Mucosa of gallbladder (tissue), 1 donor: ENCODE measurements around the gene PRR20G. TPM values are rescaled to one million over a fixed set of nuclear protein-coding genes. Genes with fewer than 3 reads are reported as not detected.
"Not testable (repeated sequence)": the region's sequence is repeated elsewhere in the genome, so short reads cannot be mapped to it uniquely, and the experiment has no call there.

Source experiments
- DNase-seq: peaks from one replicate; pipeline ENCODE4 v3.0.0-alpha.2; 2020; ENCODE audit warnings: low spot score
- total RNA-seq: library from RNA; stranded (reverse); gene quantifications from one replicate; pipeline ENCODE4 v1.2.1, GENCODE V29; 2021
- donor health status: DM: no; HTN: no; CAD: no.

PRR20G gene
- total RNA-seq = not detected

DNA sequence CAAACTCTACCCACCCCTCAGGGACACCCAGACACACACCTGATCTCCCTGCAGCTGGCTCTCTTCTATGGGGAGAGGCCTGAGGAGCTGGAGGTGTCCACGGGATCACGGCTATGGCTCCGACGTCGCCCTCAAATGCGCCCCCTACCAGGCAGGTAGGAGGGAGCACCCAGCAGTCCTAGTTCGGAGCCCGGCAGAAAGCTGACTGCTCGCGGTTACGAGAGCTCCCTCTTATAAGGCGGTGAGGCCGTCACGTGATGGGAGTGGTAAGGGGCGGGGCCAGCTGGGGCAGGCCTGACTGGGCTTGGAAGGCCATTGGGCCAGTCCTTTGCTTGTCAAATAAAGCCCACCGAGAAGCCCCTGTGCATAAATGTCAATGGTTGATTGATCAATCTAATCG lies at the start of gene PRR20G:
Gene PRR20G (minus strand): TSS at position 207 of the 400 bp plus-strand sequence. CDS start 681 bp downstream, outside the sequence.
- no peak for DNase-seq

DNA sequence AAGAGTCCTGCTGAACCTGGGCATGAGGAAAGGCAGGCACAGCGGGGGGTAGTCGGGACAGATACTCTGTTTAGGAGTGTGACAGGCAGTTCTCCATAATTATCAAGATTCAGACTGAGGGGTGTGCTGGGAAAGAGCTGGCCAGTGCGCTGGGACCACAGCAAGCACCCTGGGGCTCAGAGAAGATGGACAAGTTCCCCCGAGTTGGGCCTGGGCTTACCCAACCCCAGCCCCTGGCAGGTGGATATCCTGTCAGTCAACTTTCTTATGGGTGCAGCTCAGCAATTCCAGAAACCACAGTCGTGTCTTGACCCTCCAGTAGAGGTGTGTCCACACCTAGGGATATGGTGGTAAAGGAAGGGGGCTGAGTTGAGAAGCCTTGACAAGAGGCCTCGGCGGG lies 49.2 kb upstream of the PRR20G start:
- DNase-seq = no peak

DNA sequence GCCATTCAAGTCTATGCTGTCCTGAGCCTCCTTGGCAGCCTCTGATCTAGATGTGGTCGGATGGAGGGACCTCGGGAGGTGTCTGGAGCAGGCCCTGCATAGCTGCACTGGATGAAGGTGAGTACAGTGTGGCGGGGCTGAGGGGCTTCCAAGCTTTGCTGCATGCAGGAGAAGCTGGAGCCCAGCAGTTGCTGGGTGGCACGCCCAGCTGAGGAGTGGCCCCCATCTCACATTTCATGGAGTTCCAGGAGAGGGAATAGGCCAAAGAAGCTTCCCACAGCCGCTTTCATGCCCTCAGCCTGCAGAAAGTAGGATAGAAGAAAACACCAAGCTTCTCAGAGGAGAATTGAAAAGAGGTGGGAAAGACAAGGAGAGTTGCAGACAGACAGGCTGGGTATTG lies 48.3 kb upstream of the PRR20G start:
- no peak for DNase-seq

DNA sequence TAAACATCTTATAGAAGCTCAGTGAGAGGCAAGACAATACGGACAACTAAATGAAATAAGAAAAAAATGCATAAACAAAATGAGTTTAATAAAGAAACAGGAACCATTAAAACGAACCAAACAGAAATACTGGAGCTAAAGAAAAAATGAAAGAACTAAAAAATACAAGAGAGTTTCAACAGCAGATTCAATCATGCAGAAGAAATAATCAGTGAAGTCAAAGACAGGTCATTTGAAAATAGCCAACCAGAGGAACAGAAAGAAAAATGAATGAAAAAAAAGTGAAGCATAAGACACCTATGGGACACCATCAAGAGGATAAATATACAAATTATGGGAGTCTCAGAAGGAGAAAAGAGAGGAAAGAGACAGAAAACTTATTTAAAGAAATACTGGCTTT lies 42.5 kb upstream of the PRR20G start:
- no peak for DNase-seq

DNA sequence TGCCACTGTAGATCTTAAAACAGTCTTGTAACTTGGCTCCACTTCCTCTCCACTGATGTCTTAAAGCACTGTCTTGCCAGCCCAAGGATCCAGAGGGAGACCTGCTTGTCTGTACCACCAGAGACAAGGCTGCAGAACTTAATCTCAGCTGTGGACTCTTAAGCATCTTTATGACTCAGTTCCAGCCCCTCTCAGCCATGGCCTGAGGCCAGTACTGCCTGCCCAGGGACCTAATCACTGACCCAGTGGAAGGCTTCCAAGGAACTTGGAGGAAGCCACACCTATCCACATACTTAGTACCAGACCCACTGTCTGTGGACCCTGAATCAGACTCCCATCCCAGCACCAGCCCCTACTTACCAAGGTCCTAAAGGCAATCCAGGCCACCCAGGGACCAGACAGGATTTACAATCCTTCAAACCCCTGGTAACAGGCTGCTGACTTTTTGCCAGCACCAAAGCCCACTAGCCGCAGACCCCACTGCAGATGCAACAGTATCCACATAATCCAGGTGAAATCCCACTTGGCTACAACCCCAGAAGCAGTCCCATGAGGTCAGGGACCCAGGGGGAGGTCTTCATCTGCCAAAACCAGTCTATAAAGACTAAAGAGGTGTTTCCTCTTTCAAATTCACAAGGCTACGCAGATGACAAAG lies 41.9 kb upstream of the PRR20G start:
- no peak for DNase-seq

DNA sequence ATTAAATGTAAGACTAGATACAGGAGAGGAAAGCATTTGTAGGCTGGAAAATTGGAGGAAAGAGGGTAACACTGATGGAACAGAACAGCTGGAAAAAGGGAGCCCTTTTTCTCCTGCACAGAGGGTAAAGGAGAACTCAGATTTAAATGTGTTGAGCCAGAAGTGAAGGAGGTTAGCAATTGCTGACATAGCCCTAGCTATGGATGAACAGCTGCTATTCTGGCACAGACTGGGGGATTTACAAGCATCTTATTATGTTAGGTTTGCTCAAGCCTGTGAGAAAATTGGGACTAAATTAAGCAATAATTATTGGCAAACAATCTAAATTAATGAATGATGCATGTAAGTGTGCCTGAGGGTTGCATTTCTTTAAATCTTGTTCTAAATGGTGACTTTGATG lies 40.6 kb upstream of the PRR20G start:
- DNase-seq = no peak

DNA sequence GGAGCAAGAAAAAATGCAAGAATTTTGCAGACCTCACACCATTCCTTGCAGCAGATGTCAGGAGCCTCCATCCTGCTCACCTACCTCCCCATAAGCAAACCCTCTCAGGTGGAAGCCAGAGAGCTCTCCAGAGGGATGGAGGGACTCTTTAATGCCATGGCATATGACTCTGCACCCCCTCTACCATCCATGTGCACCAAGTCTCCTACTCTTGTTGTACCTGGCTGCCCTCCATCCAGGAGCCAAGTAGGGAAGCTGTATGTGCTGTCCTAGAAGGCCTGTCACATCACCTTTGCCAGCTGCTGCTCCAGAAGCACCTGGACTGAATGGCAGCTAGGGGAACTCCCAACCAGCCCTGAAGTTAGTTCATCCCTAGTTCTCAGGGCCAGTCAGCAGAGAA lies 38.5 kb upstream of the PRR20G start:
- no peak for DNase-seq

DNA sequence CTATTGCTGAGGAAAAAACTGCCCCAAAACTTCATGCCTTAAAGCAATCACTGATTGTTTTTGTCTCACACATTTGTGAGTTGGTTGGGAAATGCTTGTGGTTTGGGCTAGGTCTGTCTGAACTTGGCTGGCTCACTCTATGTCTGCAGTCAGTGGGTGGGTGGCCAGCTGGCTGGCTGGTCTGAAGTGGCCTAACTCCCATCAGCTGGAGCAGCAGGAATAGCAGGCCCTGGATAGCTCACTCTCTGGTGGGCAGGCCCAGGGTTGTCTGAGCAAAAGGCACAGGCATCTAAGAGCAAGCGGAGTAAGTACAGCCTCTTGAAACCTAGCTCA lies 37.7 kb upstream of the PRR20G start:
- DNase-seq = no peak

DNA sequence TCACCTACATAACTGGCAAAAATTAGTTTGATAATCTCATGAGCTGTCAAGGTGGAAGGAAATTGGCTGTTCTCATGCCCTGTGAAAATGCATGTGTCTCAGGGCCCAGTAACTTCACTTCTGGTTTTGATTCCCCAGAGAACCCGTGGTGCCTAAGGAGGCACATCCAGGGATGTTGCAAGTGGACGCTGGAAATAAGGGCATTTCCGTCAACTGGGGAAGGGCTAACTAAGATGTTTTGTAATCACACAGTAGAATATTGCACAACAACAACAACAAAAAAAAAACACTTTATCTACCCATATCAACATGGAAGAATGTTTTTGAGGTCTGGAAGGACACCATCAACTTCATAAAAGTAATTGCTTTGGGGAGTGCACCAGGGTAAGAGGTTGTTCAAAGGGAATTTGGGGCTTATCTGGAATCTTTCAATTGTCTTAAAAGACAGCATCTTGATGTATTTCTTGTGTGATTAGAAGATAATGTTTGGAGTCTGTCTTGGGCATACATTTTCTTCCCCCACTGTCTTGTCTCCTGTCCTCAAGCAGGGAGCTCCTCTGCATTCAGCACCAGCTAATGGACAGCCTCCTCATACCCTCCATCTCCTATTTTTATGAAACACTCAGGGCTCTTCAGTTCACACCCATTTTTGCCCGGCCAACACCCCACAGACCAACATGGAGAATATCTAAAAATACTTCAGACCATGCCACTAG lies 37.2 kb upstream of the PRR20G start:
- DNase-seq = no peak

DNA sequence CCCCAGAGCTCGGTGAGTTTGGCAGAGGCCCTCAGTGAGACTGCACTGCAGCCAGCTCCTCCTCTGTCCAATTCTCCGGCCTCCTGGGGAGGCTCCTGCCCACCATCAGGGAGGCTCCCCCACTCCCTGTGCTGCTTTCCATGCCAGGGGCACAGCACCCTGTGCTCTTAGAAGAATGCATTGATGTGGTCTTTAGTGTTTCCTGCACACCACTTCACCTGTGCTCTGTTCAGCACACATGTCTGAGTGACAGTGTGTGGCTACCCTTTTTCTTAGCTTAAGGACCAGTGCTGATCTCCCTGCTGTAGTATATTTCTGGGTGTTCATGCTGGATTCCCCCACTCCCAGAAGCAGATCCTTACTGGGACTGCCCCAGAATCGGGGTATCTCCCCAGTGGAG lies 36.2 kb upstream of the PRR20G start:
- no peak for DNase-seq

DNA sequence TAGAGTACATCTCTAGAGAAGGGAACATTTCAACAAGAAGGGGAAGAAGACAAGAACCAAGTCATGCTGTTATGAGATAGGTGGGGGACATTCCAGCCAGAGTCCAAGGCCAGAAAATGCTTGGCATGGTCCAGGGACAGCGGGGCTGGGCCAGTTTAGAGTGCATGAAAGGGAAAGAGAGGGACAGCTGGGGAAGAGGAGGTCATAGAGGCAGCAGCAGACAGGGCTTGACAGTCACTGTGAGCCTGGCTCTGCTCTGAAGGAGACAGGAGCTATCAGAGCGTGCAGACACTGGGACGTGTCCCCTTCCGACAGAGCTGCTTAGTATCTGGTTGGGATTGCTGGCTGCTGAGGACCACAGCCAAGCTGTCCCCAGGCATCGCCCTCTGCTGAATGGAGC lies 35.7 kb upstream of the PRR20G start:
- no peak for DNase-seq

DNA sequence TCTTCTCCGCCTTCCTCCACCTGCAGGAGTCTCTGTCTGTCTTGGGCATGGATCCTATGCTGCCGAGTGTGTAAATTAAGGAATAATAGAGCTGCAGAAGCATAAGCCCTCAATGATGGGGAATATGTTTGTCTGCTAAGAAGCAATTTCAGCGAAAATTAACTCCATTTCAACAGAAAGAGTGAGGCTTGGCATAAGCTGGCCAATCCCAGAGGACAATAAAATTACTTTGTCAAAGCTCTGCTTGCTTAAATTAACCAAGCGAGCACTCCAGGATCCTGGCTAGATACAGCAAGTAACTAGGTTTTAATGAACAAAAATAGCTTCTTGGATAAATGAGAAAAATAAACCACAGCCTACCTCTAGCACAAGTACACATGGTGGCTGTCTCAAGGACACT lies 33.5 kb upstream of the PRR20G start:
- no peak for DNase-seq

DNA sequence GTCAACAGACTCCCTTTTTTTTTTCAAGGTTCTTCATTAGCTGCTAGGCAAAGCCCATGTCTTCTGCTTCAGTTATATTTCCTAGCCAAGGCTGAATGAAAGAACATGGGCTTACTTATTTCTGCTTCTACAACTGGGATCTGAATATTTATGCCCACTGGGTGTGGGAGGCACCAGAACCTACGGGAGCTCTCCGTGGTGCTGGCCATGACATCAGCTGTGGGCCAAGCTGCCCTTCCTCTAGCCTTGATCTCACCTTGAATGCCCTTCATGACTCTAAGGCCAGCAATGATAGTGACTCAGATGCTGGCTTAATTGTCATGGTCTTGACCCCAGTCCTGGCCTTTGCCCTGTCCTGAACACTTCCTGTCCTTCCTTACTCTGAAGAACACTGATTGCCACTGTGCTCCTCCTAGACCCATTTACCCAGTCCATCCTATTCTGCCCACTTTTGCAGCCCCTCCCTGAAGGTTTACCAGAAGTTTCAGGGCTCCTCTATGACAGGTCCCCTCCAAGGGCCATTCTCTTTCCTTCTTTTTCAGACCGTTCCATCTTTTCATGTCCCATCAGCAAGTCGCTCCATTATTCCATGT lies 32.8 kb upstream of the PRR20G start:
- no peak for DNase-seq

DNA sequence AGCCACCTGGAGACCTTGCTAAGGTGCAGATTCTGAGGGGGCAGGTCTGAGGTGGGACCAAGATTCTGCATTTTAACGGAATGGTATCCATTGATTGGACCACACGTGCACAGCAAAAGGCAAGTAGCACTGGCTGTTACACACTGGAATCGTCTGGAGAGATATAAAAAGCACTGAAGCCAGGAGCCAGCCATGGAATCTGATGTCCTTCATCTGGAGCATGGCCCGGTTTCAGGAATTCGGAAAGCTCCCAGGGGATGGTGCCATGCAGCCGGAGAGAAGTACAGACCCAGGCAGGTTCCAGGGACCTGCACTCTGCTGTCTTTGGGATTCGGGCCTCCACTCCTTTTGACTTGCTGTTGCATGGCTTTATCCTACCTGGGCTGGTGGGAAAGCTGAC lies 28.8 kb upstream of the PRR20G start:
- no peak for DNase-seq

DNA sequence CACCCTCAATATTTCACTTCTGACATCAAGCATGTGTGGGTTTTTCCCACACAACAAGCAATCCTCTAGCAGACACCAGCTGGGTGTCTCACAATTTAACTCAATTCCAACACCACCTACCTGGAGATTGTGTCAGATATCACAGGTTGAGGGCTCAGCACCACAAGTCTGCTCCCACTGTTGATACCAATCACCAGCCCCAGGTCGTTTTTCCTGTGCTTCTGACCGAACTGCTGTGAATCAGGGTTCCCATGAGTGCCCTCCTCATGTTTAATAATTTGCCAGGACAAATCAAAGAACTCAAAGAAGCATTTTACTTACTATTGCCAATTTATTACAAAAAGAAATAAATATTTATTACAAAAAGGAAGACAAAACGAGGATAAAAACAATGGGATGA lies 25.0 kb upstream of the PRR20G start:
- DNase-seq = no peak

DNA sequence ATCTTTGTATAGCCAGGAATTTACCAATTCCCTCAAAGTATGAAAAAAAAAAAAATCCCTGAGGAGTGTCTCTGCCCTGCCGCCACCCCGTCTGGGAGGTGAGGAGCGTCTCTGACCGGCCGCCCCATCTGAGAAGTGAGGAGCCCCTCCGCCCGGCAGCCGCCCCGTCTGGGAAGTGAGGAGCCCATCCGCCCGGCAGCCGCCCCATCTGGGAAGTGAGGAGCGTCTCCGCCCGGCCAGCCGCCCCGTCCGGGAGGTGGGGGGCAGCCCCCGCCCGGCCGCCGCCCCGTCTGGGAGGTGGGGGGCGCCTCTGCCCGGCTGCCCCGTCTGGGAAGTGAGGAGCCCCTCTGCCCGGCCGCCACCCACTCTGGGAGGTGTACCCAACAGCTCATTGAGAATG lies 21.0 kb upstream of the PRR20G start:
- not testable (repeated sequence) for DNase-seq

DNA sequence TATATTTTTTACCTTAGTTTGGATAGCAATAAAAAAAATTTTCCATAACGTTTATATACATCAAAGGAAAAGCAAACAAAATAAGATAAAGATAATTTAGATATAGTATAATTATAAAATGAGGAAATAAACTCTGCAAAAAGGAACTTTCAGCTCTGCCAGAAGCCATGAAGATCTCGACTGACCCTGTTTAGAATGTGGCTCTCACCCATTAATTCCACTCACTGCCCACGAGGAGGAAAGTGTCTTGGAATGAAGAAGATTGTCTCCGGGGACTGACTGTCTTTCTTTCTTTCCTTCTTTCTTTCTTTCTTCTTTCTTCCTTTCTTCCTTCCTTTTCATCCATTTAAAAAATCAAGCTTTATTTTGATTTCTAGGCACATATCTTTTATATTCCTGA lies 20.1 kb upstream of the PRR20G start:
- DNase-seq = no peak

DNA sequence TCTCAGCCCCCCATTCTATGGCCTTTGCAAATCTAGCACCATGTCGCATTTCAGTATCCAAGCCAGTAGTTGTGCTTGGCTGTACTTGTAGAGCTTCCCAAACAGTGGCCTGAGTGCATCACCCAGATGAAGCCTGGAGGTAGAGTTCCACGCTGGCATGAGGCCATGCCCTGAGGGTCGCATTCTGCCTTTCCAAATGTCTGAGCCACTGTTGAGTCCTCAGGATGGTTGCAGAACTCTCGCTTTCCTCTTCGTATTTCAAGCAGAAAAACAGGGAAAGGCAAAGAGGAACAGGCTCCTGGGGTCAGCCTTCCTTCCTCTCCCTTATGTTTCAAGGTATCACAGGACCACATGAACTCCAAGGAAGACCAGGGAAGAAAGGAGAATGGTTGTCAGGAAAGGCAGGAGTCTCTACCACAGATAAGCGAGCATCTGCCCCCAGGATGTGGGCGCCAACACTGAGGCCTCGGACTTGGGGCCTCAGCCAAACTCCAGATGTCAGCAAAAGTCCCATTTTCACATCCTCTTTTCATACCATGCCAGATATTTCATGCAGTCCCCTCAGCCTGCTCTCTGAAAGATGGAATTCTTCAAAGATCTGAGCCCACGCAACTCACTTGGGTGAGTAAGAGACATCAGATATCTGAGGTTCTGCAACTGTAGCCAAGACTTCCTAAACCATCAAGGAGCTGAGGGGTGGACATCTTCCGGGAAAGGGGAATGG lies 19.4 kb upstream of the PRR20G start:
- no peak for DNase-seq

DNA sequence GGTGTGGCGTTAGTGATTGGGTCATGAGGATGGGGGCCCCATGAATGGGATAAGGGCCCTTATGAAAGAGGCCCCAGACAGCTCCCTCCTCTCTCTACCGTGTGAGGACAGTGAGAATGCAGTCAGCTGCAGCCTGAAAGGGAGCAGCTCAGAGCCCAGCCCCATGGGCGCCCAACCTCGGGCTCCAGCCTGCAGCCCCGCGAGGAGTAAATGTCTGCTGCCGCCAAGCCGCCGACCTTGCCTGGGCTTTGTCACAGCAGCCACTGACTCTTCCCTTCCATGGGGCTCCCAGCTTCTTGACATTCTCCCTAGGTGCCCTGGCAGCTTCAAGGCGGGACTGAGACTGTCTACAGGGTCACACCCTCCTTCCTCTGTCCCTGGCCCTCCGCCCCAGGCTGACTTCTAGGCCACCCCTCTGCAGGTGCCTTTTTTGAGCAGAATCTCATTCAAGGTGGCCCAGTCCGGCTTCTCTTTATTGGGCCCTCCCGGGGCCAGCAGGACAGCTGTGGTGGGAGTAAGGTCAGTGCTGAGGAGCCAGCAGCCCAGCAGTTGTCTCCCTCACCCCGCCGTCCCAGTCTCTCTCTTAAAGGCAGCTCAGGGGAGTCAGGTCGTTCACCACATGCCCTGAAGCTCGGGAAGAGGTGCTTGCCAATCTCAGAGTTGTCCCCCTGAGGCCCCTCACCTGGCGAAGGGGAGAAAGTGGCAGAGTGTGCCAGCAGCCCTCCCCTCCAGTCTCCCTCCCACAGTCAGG lies 18.7 kb upstream of the PRR20G start:
- DNase-seq = no peak

DNA sequence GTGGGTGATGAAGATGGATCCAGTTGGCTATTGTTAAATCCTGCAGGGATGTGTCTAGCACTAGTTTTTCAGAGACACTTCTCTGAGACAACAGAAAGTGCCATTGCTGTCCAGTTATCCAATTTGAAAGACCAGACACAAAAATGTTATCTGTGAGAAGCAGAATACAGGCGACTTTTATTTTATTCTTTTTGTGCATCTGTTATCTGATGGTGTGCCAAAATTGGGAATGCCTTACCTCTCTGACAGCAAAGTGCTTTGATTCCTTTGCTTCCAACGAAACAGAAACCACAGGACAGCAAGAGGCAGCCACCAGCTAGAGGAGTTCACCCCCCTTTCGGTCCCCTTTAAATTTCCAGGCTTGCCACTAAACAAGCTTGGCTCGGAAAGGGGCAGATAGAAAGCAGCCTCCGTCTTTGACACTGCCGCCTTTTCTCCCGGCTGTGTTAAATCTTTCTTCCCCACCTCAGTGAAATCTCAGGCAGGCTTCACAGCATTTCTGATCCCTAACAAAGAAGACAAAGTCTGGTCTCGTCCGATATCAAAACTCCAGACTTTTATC lies 17.7 kb upstream of the PRR20G start:
- no peak for DNase-seq

DNA sequence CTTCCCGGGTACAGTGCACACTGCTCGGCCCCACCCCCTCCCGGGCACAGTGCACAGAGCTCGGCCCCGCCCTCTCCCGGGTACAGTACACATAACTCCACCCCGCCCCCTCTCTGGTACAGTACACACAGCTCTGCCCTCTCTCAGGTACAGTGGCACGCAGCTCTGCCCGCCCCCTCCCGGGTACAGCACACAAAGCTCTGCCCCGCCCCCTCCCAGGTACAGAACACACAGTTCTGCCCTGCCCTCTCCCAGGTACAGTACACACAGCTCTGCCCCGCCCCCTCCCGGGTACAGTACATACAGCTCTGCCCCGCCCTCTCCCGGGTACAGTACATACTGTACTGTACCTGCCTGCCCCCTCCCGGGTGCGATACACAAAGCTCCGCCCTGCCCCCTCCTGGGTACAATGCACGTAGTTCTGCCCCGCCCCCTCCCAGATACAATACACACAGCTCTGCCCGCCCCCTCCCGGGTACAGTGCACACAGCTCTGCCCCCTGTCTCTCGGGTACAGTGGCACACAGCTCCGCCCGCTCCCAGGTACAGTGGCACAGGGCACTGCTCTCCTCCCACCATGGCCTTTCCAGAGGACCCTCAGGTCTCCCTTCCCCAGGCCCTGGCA lies 16.4 kb upstream of the PRR20G start:
- peak; percentile 91 for DNase-seq
